GM06990 (cell line): ENCODE results near the gene ACTN2.

Experiments used
- DNase-seq: peaks from one replicate; pipeline ENCODE4 v3.0.0-alpha.2; 2011; ENCODE audit not compliant: insufficient read length; ENCODE audit errors: extremely low read depth
- H3K27me3 ChIP-seq: replicated peaks from 2 replicates; pipeline ENCODE4 v1.6.0; 2011; ENCODE audit warnings: low read length; ENCODE audit not compliant: control insufficient read depth, insufficient read depth
- H3K36me3 ChIP-seq: 2 replicates; pipeline ENCODE4 v1.5.1; 2011; ENCODE audit warnings: low read length; ENCODE audit not compliant: control insufficient read depth, insufficient read depth
- H3K4me3 ChIP-seq: replicated peaks from 2 replicates; pipeline ENCODE4 v1.5.1; 2011; ENCODE audit warnings: low read depth, mild to moderate bottlenecking, control low read depth, low read length
- CTCF ChIP-seq: IDR thresholded peaks from 2 replicates; pipeline ENCODE4 v1.5.1; 2011; ENCODE audit warnings: low read length, control low read depth, mild to moderate bottlenecking, inconsistent platforms; ENCODE audit not compliant: insufficient read depth, poor library complexity, severe bottlenecking

Gene ACTN2

GRCh38 chr1:236757640-236758039 is 71.3 kb downstream of the ACTN2 start:
- no peak overlapping the region for H3K4me3 ChIP-seq
- no peaks in the 10 kb centered on the region for H3K36me3 ChIP-seq
- no peak for DNase-seq
- TF ChIP-seq CTCF = no peak
- no peaks in the 10 kb centered on the region for H3K27me3 ChIP-seq

DNA sequence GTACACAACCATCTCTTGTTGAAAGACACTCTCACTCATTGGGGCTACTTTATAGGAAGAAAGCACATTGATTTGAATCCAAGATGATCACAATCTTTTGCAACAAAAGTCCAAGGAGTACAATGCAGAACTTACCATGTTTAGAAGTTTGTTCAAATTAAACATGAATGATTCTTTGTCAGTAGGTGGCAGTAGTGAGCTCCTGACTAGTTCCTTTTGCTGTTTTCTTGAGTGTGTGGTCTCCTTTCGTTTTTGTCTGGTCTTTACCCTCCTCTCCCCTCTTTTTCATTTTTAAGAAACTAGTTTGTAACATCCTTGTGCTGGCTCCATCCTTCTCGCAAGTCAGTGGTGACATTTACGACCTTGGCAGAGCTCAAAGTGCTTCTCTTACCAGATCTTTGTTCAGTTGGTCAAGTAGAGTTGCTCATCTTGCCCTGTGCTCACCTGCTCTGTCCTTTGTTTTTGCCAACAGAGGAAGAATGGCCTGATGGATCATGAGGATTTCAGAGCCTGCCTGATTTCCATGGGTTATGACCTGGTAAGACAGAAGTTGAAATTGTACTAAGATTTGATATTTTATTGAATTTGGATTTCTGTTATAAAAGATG is 73.1 kb downstream of the ACTN2 start:
- DNase-seq = no peak
- Histone ChIP-seq H3K4me3 (no peak overlapping the region), H3K36me3 (no peaks in the 10 kb centered on the region), H3K27me3 (no peaks in the 10 kb centered on the region)
- peak; percentile 72 for TF ChIP-seq CTCF

GRCh38 chr1:236760480-236760879 is 74.2 kb downstream of the ACTN2 start:
- no peak for TF ChIP-seq CTCF
- no peak for DNase-seq
- no peaks in the 10 kb centered on the region for H3K36me3 ChIP-seq
- no peak overlapping the region for H3K4me3 ChIP-seq
- no peaks in the 10 kb centered on the region for H3K27me3 ChIP-seq

DNA sequence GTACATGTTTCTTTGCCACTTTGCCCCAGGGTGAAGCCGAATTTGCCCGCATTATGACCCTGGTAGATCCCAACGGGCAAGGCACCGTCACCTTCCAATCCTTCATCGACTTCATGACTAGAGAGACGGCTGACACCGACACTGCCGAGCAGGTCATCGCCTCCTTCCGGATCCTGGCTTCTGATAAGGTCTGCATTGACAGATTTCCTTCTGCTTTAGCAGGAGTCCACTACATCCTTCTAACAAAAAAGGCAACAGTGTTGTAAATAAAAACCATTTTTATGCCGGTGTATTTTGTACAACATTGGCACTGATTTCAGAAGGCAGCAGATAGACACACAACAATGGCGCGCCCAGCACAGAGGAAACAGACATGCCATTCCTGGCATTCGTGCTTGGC is 74.7 kb downstream of the ACTN2 start:
- no peaks in the 10 kb centered on the region for H3K36me3 ChIP-seq
- no peak overlapping the region for H3K4me3 ChIP-seq
- H3K27me3 ChIP-seq = no peaks in the 10 kb centered on the region
- TF ChIP-seq CTCF = no peak
- DNase-seq = no peak

GRCh38 chr1:236761397-236762132 is 75.3 kb downstream of the ACTN2 start:
- no peak for TF ChIP-seq CTCF
- Histone ChIP-seq H3K36me3 (no peaks in the 10 kb centered on the region), H3K27me3 (no peaks in the 10 kb centered on the region), H3K4me3 (no peak overlapping the region)
- no peak for DNase-seq

- DNase-seq = no peak
- H3K27me3 ChIP-seq = no peaks in the 10 kb centered on the region
- no peak for TF ChIP-seq CTCF
Measured at GRCh38 chr1:236762410-236762809, 76.1 kb downstream of the ACTN2 start.

More at GRCh38 chr1:236762410-236762809, 76.1 kb downstream of the ACTN2 start:
- Histone ChIP-seq H3K36me3 (no peaks in the 10 kb centered on the region), H3K4me3 (no peak overlapping the region)
